ENCODE measurements around the gene MSX2. TPM values are rescaled to one million over a fixed set of nuclear protein-coding genes. Genes with fewer than 3 reads are reported as not detected.

Gene MSX2
- polyA plus RNA-seq, 3 donors: 0.14 TPM; not detected in 2

DNA sequence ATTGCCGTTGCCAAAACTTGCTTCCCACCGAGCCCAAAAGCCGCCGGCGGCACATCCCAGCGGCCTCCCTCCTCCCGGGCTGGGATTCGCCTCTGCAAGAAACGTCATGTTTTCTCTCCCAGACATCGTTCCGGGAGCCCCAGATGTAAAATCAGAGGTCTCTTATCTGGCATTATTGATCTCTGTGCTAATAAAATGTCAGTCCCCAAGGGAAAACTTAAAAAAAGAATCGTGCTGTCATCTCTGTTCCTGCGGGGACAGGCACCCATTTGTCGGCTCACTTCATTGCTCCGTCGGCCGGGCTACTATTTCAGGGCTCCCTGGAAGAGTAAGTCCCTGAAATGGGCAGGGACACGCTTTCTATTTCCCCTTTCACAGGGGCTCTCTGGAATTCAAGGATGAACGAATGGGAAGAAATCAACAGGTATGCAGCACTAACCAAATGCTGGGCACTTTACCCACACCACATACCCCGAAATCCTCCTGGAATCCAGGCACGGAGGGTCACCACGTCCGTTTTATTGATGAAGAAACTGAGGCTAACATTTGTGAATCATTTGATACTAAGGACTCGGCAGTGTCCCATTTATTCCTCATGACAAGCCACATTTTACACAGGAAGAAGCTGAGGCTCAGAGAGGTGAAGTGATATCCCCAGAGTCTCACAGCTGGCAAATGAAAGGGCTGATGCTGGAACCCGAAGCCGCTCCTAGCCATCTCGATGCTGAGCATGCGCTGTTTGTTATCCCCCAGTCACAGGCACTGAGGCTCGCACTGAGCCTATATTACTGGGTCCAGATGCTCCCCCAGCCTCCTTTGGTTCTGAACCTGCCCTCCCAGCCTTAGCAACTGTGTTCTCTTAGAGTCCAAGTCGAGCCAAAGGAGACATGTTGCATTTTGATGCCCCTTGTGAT lies 35.7 kb upstream of the MSX2 start:
- peaks cover 0 to 11% (median 2%) of the 10 kb centered on the region in 7 donors for H3K9me3 Mint-ChIP-seq
- Histone ChIP-seq H3K36me3 (replicated peaks in 1 of 2; ENCODE audit: control insufficient read depth in 1 of 2, insufficient read depth in 2 of 2, low read length in 2 of 2) (no peaks in the 10 kb centered on the region), H3K9me3 (replicated peaks in 1 of 2; ENCODE audit: control insufficient read depth in 1 of 2, insufficient read depth in 1 of 2, low read length in 2 of 2) (peaks cover 0 to 6% of the 10 kb centered on the region in 2 donors), H3K4me2 (replicated peaks; ENCODE audit: extremely low read depth, low read length, poor library complexity, severe bottlenecking) (no peak overlapping the region), H3K27me3 (ENCODE audit: control insufficient read depth in 2 of 2, insufficient read depth in 2 of 2, low read length in 2 of 2) (peaks cover 49 to 59% of the 10 kb centered on the region in 2 donors), H3K4me3 (replicated peaks in 1 of 3; ENCODE audit: low read depth in 2 of 3, low read length in 3 of 3) (no peak overlapping the region), H3K79me2 (ENCODE audit: insufficient read depth, low read length) (no peaks in the 10 kb centered on the region), H3K27ac (ENCODE audit: low read depth in 1 of 2, low read length in 2 of 2) (no peak overlapping the region), H2AFZ (ENCODE audit: insufficient read depth, low read depth, low read length, poor library complexity, severe bottlenecking) (no peak overlapping the region), H3K4me1 (ENCODE audit: control insufficient read depth in 1 of 2, insufficient read depth in 2 of 2, low read length in 2 of 2) (no peaks in the 10 kb centered on the region), H3K9ac (ENCODE audit: insufficient read depth, low read length, poor library complexity, severe bottlenecking) (no peak overlapping the region), H4K20me1 (ENCODE audit: insufficient read depth, low read length) (no peaks in the 10 kb centered on the region)
- no peak for DNase-seq
- H3K4me3 Mint-ChIP-seq: peak overlapping the region in 1 of 2 donors; percentile 71
- H3K36me3 Mint-ChIP-seq: no peaks in the 10 kb centered on the region
- peaks cover 59 to 77% (median 75%) of the 10 kb centered on the region in 3 donors for H3K27me3 Mint-ChIP-seq (ENCODE audit: low read depth in 3 of 3)
- no peak for TF ChIP-seq CTCF (IDR thresholded peaks at IDR 0.05)
- H3K27ac Mint-ChIP-seq: peak overlapping the region in 1 of 7 donors; percentile 36
- H3K4me1 Mint-ChIP-seq: peaks cover 2% of the 10 kb centered on the region
- 7% methylated on average over 28 of the region's 30 CpGs for WGBS (ENCODE audit: insufficient coverage)
- intact Hi-C loops (cut with micrococcal nuclease): no loop called here

DNA sequence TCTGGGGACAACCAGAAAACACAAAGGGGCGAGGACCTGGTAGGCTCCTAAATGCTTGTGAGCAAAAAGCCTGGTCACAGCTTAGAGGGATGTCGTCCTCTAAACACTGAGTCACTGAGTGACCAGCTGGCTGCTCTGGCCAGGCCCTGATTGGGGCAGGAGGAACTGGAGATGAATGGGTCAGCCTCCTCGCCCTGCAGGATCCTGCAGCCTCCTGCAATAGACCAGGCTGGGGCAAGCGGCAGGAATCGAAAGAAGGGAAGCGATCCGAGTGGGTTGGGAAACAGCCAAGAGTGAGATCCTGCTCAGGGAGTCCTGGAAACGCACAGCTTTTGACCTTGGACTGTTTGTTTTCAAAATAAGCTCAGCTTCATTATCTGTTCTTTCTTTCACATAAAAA lies 34.1 kb upstream of the MSX2 start:
- peaks cover 0 to 11% (median 0%) of the 10 kb centered on the region in 7 donors for H3K9me3 Mint-ChIP-seq
- Histone ChIP-seq H3K36me3 (replicated peaks in 1 of 2; ENCODE audit: control insufficient read depth in 1 of 2, insufficient read depth in 2 of 2, low read length in 2 of 2) (no peaks in the 10 kb centered on the region), H3K4me2 (replicated peaks; ENCODE audit: extremely low read depth, low read length, poor library complexity, severe bottlenecking) (no peak overlapping the region), H3K4me3 (replicated peaks in 1 of 3; ENCODE audit: low read depth in 2 of 3, low read length in 3 of 3) (no peak overlapping the region), H3K4me1 (ENCODE audit: control insufficient read depth in 1 of 2, insufficient read depth in 2 of 2, low read length in 2 of 2) (no peaks in the 10 kb centered on the region), H2AFZ (ENCODE audit: insufficient read depth, low read depth, low read length, poor library complexity, severe bottlenecking) (no peak overlapping the region), H3K9me3 (replicated peaks in 1 of 2; ENCODE audit: control insufficient read depth in 1 of 2, insufficient read depth in 1 of 2, low read length in 2 of 2) (peaks cover 0 to 16% of the 10 kb centered on the region in 2 donors), H3K27ac (ENCODE audit: low read depth in 1 of 2, low read length in 2 of 2) (no peak overlapping the region), H3K27me3 (ENCODE audit: control insufficient read depth in 2 of 2, insufficient read depth in 2 of 2, low read length in 2 of 2) (peaks cover 63 to 75% of the 10 kb centered on the region in 2 donors), H3K79me2 (ENCODE audit: insufficient read depth, low read length) (no peaks in the 10 kb centered on the region), H3K9ac (ENCODE audit: insufficient read depth, low read length, poor library complexity, severe bottlenecking) (no peak overlapping the region), H4K20me1 (ENCODE audit: insufficient read depth, low read length) (no peaks in the 10 kb centered on the region)
- TF ChIP-seq CTCF (IDR thresholded peaks at IDR 0.05): no peak
- H3K27ac Mint-ChIP-seq: no peak overlapping the region
- no peak for DNase-seq
- H3K4me3 Mint-ChIP-seq: peak overlapping the region in 1 of 2 donors; percentile 55
- peaks cover 2% of the 10 kb centered on the region for H3K4me1 Mint-ChIP-seq
- 30% methylated on average over 8 of the region's 8 CpGs for WGBS (ENCODE audit: insufficient coverage)
- intact Hi-C loops (cut with micrococcal nuclease): no loop called here
- peaks cover 75 to 91% (median 84%) of the 10 kb centered on the region in 3 donors for H3K27me3 Mint-ChIP-seq (ENCODE audit: low read depth in 3 of 3)
- no peaks in the 10 kb centered on the region for H3K36me3 Mint-ChIP-seq
